ENCODE measurements around the gene BAD. TPM values are rescaled to one million over a fixed set of nuclear protein-coding genes. Genes with fewer than 3 reads are reported as not detected.

The BAD gene
- total RNA-seq, 1 donor from 2014 or later = 19.0 TPM

GRCh38 chr11:64267207-64267945 lies 17.1 kb downstream of the BAD start:
- TF ChIP-seq CTCF (IDR thresholded peaks at IDR 0.05) (no peak), EZH2phosphoT487 (IDR thresholded peaks at IDR 0.05) (no peak), EZH2 (IDR thresholded peaks at IDR 0.05) (no peak)
- Histone ChIP-seq H3K36me3 (no peaks in the 10 kb centered on the region), H3K4me3 (no peak overlapping the region), H3K27me3 (no peaks in the 10 kb centered on the region), H3K4me1 (peaks cover 12% of the 10 kb centered on the region), H3K27ac (no peak overlapping the region), H3K9ac (no peak overlapping the region), H3K79me2 (ENCODE audit: low read depth) (no peaks in the 10 kb centered on the region), H3K9me3 (ENCODE audit: low read depth) (no peaks in the 10 kb centered on the region), H4K20me1 (ENCODE audit: low read depth) (peaks cover 4% of the 10 kb centered on the region), H3F3A (ENCODE audit: low read depth) (peaks cover 30% of the 10 kb centered on the region), H2AFZ (replicated peaks) (no peak overlapping the region), H3K4me2 (no peak overlapping the region)
- peak overlapping the region; percentile 95 for H3K4me3 Mint-ChIP-seq
- H3K9me3 Mint-ChIP-seq = no peaks in the 10 kb centered on the region
- H3K4me1 Mint-ChIP-seq = peaks cover 28% of the 10 kb centered on the region
- no peak for DNase-seq (ENCODE audit: low spot score)
- peaks cover 4% of the 10 kb centered on the region for H3K36me3 Mint-ChIP-seq
- H3K27me3 Mint-ChIP-seq (ENCODE audit: insufficient read depth, low read depth) = peaks cover 16% of the 10 kb centered on the region
- no peak overlapping the region for H3K27ac Mint-ChIP-seq

- TF ChIP-seq CTCF (IDR thresholded peaks at IDR 0.05) = no peak
- TF ChIP-seq EZH2 (IDR thresholded peaks at IDR 0.05) = no peak
- no peak for TF ChIP-seq EZH2phosphoT487 (IDR thresholded peaks at IDR 0.05)
- Mint-ChIP-seq H3K4me3 (peak overlapping the region; percentile 59), H3K36me3 (peaks cover 7% of the 10 kb centered on the region), H3K27me3 (ENCODE audit: insufficient read depth, low read depth) (peaks cover 19% of the 10 kb centered on the region), H3K27ac (no peak overlapping the region), H3K4me1 (peaks cover 21% of the 10 kb centered on the region), H3K9me3 (no peaks in the 10 kb centered on the region)
- H3K27ac ChIP-seq = no peak overlapping the region
- H3K36me3 ChIP-seq = no peaks in the 10 kb centered on the region
- DNase-seq (ENCODE audit: low spot score) = no peak
- H3K9me3 ChIP-seq (ENCODE audit: low read depth) = no peaks in the 10 kb centered on the region
- peaks cover 4% of the 10 kb centered on the region for H4K20me1 ChIP-seq (ENCODE audit: low read depth)
- no peak overlapping the region for H3K4me2 ChIP-seq
- H2AFZ ChIP-seq (replicated peaks) = no peak overlapping the region
- no peaks in the 10 kb centered on the region for H3K27me3 ChIP-seq
- no peaks in the 10 kb centered on the region for H3K79me2 ChIP-seq (ENCODE audit: low read depth)
- peaks cover 7% of the 10 kb centered on the region for H3K4me1 ChIP-seq
- no peak overlapping the region for H3K9ac ChIP-seq
- peaks cover 28% of the 10 kb centered on the region for H3F3A ChIP-seq (ENCODE audit: low read depth)
- H3K4me3 ChIP-seq = no peak overlapping the region
Observed at GRCh38 chr11:64266339-64266738, 18.1 kb downstream of the BAD start.

GRCh38 chr11:64265176-64266160 lies 19.0 kb downstream of the BAD start:
- Histone ChIP-seq H3F3A (ENCODE audit: low read depth) (peaks cover 25% of the 10 kb centered on the region), H3K36me3 (no peaks in the 10 kb centered on the region), H4K20me1 (ENCODE audit: low read depth) (peaks cover 4% of the 10 kb centered on the region), H2AFZ (replicated peaks) (no peak overlapping the region), H3K9ac (no peak overlapping the region), H3K4me1 (peaks cover 7% of the 10 kb centered on the region), H3K27ac (no peak overlapping the region), H3K4me3 (no peak overlapping the region), H3K4me2 (no peak overlapping the region), H3K9me3 (ENCODE audit: low read depth) (no peaks in the 10 kb centered on the region), H3K27me3 (no peaks in the 10 kb centered on the region), H3K79me2 (ENCODE audit: low read depth) (no peaks in the 10 kb centered on the region)
- no peak for DNase-seq (ENCODE audit: low spot score)
- Mint-ChIP-seq H3K4me3 (no peak overlapping the region), H3K9me3 (no peaks in the 10 kb centered on the region), H3K36me3 (peaks cover 7% of the 10 kb centered on the region), H3K4me1 (peaks cover 21% of the 10 kb centered on the region), H3K27ac (no peak overlapping the region), H3K27me3 (ENCODE audit: insufficient read depth, low read depth) (peaks cover 16% of the 10 kb centered on the region)
- no peak for TF ChIP-seq EZH2 (IDR thresholded peaks at IDR 0.05)
- no peak for TF ChIP-seq CTCF (IDR thresholded peaks at IDR 0.05)
- no peak for TF ChIP-seq EZH2phosphoT487 (IDR thresholded peaks at IDR 0.05)
